Gastroesophageal sphincter (tissue), 4 donors: ENCODE data around the gene GNG2. TPM values are rescaled to one million over a fixed set of nuclear protein-coding genes. Genes with fewer than 3 reads are reported as not detected.

Experiments used
- ATAC-seq: fragments of 150-250 bp; one replicate; pipeline ENCODE4 v1.9.1; 2016; ENCODE audit warnings: mild to moderate bottlenecking, moderate library complexity
- H3K27ac ChIP-seq, 4 donors: fragments of 200-600 bp; sonication (generic) in 3 of 4; 1 replicate in 3 of 4; 2 replicates in 1 of 4; pipeline ENCODE4 v1.5.1; 2016 to 2019
- H3K27me3 ChIP-seq: fragments of 200-600 bp; sonication (generic); one replicate; pipeline ENCODE4 v1.5.1; 2019
- H3K36me3 ChIP-seq, 2 donors: fragments of 200-600 bp; sonication (generic); one replicate each; pipeline ENCODE4 v1.5.1; 2019; ENCODE audit warnings: control low read depth in 1 of 2
- H3K4me1 ChIP-seq, 3 donors: fragments of 200-600 bp; sonication (generic); 1 replicate in 2 of 3; 2 replicates in 1 of 3; pipeline ENCODE4 v1.5.1; 2016 to 2019; ENCODE audit warnings: control low read depth in 2 of 3
- H3K4me3 ChIP-seq, 2 donors: fragments of 200-600 bp; sonication (generic); one replicate each; pipeline ENCODE4 v1.5.1; 2019; ENCODE audit warnings: mild to moderate bottlenecking in 1 of 2, moderate library complexity in 1 of 2
- H3K9me3 ChIP-seq, 3 donors: fragments of 200-600 bp; sonication (generic); one replicate each; pipeline ENCODE4 v1.5.1; 2017 to 2019; ENCODE audit warnings: control low read depth in 2 of 3
- CTCF ChIP-seq, 4 experiments: fragments of 200-600 bp in 2 of 4; fragments of 450-650 bp in 2 of 4; sonication (generic) in 1 of 4; IDR thresholded peaks; one replicate each; pipeline ENCODE4 v1.5.1; 2017 to 2019; ENCODE audit warnings: antibody characterized with exemption in 4 of 4, mild to moderate bottlenecking in 2 of 4, moderate library complexity in 2 of 4
- EP300 ChIP-seq: sonication (generic); formaldehyde crosslinking; IDR thresholded peaks from one replicate; pipeline ENCODE4 v1.6.1; 2017; ENCODE audit warnings: antibody characterized with exemption, mild to moderate bottlenecking
- POLR2A ChIP-seq, 2 donors: fragments of 450-650 bp; IDR thresholded peaks; one replicate each; pipeline ENCODE4 v1.6.1; 2017; ENCODE audit warnings: antibody characterized with exemption in 2 of 2, mild to moderate bottlenecking in 2 of 2, moderate library complexity in 1 of 2
- POLR2AphosphoS5 ChIP-seq: sonication (generic); formaldehyde crosslinking; IDR thresholded peaks from one replicate; pipeline ENCODE4 v1.6.1; 2017; ENCODE audit warnings: antibody characterized with exemption
- WGBS, 2 donors: methylation state at CpG; one replicate each; pipeline ENCODE4 v1.1.5; 2018; ENCODE audit warnings: low coverage in 1 of 2; 5-methylcytosine and 5-hydroxymethylcytosine counted together
- total RNA-seq, 4 donors: library from RNA; depleted of rRNA; stranded (reverse); fragments of >200 nt; gene quantifications; one replicate each; pipeline ENCODE4 v1.1.0, GENCODE V29; 2016

Gene GNG2
- total RNA-seq, 4 donors from 2014 or later, result 15.7 to 21.2 (median 17.8) TPM

- no peak for ATAC-seq
- Histone ChIP-seq H3K27ac (peak overlapping the region in 3 of 4 donors; percentile 23 to 40 (median 30)), H3K27me3 (no peaks in the 10 kb centered on the region), H3K36me3 (no peaks in the 10 kb centered on the region), H3K4me1 (peaks cover 0 to 9% (median 0%) of the 10 kb centered on the region in 3 donors), H3K9me3 (no peaks in the 10 kb centered on the region), H3K4me3 (no peak overlapping the region)
- 27 to 41% methylated on average over 2 of the region's 2 CpGs for WGBS, 2 donors
- no peak for TF ChIP-seq CTCF (IDR thresholded peaks at IDR 0.05)
- TF ChIP-seq EP300, result no peak
- no peak for TF ChIP-seq POLR2A (IDR thresholded peaks at IDR 0.05)
- TF ChIP-seq POLR2AphosphoS5, result no peak
These were observed 118.3 kb downstream of the GNG2 start for GRCh38 chr14:51978681-51979085.

- WGBS, 2 donors, result 19 to 30% methylated on average over 16 of the region's 17 CpGs
- ATAC-seq, result peak; percentile 51
- Histone ChIP-seq H3K27ac (peak overlapping the region in 3 of 4 donors; percentile 23 to 40 (median 30)), H3K4me3 (no peak overlapping the region), H3K4me1 (peaks cover 0 to 9% (median 0%) of the 10 kb centered on the region in 3 donors), H3K9me3 (no peaks in the 10 kb centered on the region), H3K27me3 (no peaks in the 10 kb centered on the region), H3K36me3 (no peaks in the 10 kb centered on the region)
- TF ChIP-seq CTCF (IDR thresholded peaks at IDR 0.05), result peak; percentile 84 to 94 (median 88)
- TF ChIP-seq EP300, result no peak
These were observed 118.8 kb downstream of the GNG2 start for GRCh38 chr14:51979088-51979709.

GRCh38 chr14:51981218-51981854 is 120.9 kb downstream of the GNG2 start:
- 59 to 100% methylated on average over 2 of the region's 4 CpGs for WGBS, 2 donors
- Histone ChIP-seq H3K9me3 (no peaks in the 10 kb centered on the region), H3K4me3 (no peak overlapping the region), H3K27ac (no peak overlapping the region), H3K36me3 (no peaks in the 10 kb centered on the region), H3K4me1 (peaks cover 0 to 9% (median 0%) of the 10 kb centered on the region in 3 donors), H3K27me3 (no peaks in the 10 kb centered on the region)
- TF ChIP-seq POLR2AphosphoS5, result no peak
- TF ChIP-seq CTCF (IDR thresholded peaks at IDR 0.05), result no peak
- TF ChIP-seq POLR2A (IDR thresholded peaks at IDR 0.05), result no peak
- TF ChIP-seq EP300, result no peak
- ATAC-seq, result no peak

- no peaks in the 10 kb centered on the region for H3K9me3 ChIP-seq
- 33 to 55% methylated on average over 1 of the region's 1 CpG for WGBS, 2 donors
- no peak overlapping the region for H3K4me3 ChIP-seq
- TF ChIP-seq POLR2A (IDR thresholded peaks at IDR 0.05), result no peak
- TF ChIP-seq EP300, result no peak
- no peak for TF ChIP-seq CTCF (IDR thresholded peaks at IDR 0.05)
- TF ChIP-seq POLR2AphosphoS5, result no peak
- no peaks in the 10 kb centered on the region for H3K27me3 ChIP-seq
- peaks cover 0 to 21% of the 10 kb centered on the region in 2 donors for H3K36me3 ChIP-seq
- peaks cover 5 to 38% (median 12%) of the 10 kb centered on the region in 3 donors for H3K4me1 ChIP-seq
- H3K27ac ChIP-seq, result peak overlapping the region in 3 of 4 donors; percentile 73 to 94 (median 94)
- ATAC-seq, result no peak
These were observed 127.8 kb downstream of the GNG2 start for GRCh38 chr14:51988221-51988620.
